Cardiac fibroblast (primary cell): ENCODE data around the gene FRMD4B.
A peak's percentile ranks its signal among the peaks of the same experiment; 100 is the strongest.

Experiments used
- DNase-seq, 2 donors: peaks; one replicate each; pipeline versions ENCODE4 v3.0.0 to v3.0.0-alpha.2; 2010; ENCODE audit warnings: low read depth in 2 of 2
- H3K4me3 ChIP-seq, 2 donors: replicated peaks in 1 of 2; 1 replicate in 1 of 2; 2 replicates in 1 of 2; pipeline ENCODE4 v1.5.1; 2011; ENCODE audit warnings: low read depth in 2 of 2, low read length in 2 of 2, mild to moderate bottlenecking in 2 of 2, moderate library complexity in 1 of 2
- TF ChIP-seq, protein P1 (sequence below): IDR thresholded peaks from one replicate; pipeline ENCODE4 v1.5.1; 2011; ENCODE audit warnings: low read depth, mild to moderate bottlenecking, low read length, inconsistent platforms

The FRMD4B gene

GRCh38 chr3:69385723-69386555 is at the start of gene FRMD4B:
Gene FRMD4B (minus strand): TSS chr3:69386088. CDS start chr3:69385989, 99 bp downstream.
- H3K4me3 ChIP-seq = peak within 1 kb of the TSS; percentile 37 to 46
- peak; percentile 17 to 25 for DNase-seq
- TF ChIP-seq, protein P1, sequence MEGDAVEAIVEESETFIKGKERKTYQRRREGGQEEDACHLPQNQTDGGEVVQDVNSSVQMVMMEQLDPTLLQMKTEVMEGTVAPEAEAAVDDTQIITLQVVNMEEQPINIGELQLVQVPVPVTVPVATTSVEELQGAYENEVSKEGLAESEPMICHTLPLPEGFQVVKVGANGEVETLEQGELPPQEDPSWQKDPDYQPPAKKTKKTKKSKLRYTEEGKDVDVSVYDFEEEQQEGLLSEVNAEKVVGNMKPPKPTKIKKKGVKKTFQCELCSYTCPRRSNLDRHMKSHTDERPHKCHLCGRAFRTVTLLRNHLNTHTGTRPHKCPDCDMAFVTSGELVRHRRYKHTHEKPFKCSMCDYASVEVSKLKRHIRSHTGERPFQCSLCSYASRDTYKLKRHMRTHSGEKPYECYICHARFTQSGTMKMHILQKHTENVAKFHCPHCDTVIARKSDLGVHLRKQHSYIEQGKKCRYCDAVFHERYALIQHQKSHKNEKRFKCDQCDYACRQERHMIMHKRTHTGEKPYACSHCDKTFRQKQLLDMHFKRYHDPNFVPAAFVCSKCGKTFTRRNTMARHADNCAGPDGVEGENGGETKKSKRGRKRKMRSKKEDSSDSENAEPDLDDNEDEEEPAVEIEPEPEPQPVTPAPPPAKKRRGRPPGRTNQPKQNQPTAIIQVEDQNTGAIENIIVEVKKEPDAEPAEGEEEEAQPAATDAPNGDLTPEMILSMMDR = peak; percentile 27

DNA sequence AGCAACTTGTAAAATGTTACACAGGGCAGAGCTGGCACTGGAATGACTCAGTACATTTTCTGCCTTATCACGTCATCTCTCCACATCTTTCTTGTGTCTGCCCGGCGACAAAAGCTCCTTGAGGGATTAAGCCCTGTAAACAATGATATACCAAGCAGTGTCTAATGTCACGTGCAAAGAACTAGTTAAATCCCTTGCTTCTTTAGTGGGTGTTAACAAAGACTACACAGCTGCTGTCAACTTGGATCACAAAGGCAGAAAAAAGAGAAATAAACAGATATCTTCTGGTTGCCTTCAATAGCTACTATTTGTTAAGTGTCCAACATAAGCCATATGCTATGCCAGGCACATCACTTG is 48.1 kb upstream of the FRMD4B start:
- no peak for DNase-seq
- no peak overlapping the region for H3K4me3 ChIP-seq
- TF ChIP-seq, protein P1 = no peak

DNA sequence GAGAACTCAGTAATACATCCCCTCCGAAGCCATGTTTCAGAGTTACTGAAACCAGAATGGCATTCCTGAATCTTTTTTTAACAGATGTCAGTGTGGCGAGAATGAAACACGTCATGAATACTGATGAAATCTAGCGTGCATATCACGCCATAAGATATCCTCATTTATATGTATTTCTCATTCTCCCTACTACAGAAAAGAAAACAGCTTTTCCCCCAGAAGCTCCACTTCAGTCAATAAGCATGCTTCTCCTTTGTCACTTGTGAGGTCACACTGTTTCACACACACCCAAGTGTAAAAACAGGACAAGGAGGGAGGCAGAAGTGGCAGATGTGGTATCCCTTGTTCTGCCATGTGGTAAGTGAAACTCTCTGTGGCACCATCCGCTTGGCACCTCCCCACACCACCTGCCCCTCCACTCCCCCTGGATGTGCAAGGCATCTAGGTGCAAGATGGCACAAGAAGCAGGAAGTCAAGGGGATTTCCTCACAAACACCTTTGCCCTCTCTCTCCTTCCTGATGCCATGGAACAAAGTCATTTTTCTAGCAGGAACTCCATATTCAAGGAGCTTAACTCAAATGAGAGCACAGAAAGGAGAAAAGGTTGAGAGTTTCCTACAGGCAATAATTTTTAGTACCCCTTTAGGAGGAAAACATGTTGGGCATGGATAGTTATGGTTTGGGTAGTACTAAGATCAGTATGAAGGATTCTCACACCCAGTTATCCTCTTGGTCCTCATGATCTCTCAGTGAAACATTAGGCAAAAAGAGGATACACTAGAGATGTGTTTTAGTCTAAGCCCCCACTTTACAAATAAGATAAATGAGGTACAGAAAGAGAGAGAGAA is 47.5 kb upstream of the FRMD4B start:
- H3K4me3 ChIP-seq = no peak overlapping the region
- TF ChIP-seq, protein P1 = no peak
- no peak for DNase-seq

DNA sequence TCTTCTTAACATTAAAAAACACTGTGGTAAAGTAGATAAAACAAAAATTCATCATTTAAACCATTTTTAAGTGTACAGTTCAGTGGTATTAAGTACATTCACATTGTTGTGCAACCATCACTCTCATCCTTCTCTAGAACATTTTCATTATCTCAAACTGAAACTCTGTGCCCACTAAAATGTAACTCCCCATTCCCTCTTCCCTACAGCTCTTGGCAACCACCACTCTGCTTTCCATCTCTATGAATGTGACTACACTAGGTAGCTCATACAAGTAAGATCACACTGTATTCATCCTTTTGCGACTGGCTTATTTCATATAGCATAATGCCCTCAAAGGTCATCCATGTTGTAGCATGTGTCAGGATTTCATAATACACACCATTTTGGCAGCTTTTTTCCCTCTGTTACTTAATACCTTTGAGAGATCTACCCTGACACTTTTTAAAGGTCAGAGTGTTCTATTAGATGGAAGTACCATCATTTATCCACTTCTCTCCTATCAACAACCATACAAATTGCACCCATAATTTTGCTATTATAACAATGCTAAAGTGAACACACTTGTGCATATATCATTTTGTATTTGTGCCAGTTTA is 42.9 kb upstream of the FRMD4B start:
- TF ChIP-seq, protein P1 = no peak

DNA sequence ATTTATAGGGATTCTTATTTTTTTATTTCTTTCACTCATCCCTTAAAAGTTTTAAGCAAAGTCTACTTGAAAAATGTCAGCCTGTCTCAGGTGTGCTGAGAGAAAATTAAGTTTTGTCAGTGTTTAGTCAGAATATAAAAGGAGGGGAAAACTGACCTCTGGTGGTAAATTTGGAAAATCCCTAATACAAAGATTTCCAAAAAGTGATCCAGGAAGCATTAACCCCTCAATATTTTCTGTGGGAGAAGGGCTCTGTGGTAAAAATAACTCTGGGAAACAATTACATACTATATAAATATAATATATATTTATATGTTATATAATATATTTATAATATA is 41.0 kb upstream of the FRMD4B start:
- TF ChIP-seq, protein P1 = no peak
- H3K4me3 ChIP-seq = no peak overlapping the region
- no peak for DNase-seq

More for the DNA sequence above, 42.9 kb upstream of the FRMD4B start:
- DNase-seq = peak in 1 of 2 donors; percentile 45
- H3K4me3 ChIP-seq = no peak overlapping the region

DNA sequence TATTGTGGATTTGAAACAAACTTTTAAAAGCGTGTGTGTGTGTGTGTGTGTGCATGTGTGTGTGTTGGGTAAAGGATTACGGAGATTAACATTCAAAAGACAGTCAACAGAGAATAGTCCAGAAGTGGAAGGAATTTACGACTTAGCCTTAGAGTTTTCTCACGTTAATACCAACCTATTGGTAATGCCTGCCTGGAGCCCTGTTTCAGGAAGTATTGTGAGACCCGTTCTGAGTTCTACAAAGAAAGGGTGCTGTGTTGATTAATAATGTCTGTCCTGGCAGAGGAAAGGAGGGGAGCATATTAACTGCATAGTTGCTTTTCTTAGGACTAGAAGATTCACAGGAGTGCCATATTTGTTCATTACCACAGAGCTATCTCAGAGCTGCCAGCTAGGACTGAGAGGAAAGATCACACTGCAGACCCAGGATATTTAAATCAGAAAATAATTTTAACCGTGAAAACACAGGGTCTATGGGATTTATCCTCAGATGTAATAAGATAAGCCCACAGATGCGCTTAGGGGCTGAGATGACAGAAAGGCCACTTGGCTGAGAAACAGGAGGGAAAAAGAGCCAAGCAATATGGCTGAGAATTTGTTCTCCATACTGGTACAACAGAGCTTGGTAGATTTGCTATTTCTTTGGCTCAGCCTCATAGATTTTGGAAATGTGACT is 40.5 kb upstream of the FRMD4B start:
- no peak for DNase-seq
- no peak overlapping the region for H3K4me3 ChIP-seq
- TF ChIP-seq, protein P1 = no peak
